ENCODE measurements around the gene ABCF1.

DNA sequence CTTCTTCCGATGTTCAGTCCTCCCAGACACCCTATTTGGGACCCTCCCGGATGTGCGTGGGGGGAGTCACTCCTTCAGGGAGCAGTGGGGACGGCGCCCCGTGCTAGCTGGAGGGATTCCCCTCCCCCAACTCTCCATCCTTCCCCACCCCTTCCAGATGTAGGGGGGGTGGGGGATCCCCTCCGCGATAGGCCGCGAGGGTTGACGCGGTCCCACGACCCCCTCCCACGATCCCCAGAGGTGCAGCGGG lies 15.5 kb upstream of the ABCF1 start:
- TF ChIP-seq CTCF (conservative IDR thresholded peaks at IDR 0.05): no peak
- no peak for TF ChIP-seq ZFX (IDR thresholded peaks at IDR 0.05)
